ENCODE measurements around the gene PABPN1.

DNA sequence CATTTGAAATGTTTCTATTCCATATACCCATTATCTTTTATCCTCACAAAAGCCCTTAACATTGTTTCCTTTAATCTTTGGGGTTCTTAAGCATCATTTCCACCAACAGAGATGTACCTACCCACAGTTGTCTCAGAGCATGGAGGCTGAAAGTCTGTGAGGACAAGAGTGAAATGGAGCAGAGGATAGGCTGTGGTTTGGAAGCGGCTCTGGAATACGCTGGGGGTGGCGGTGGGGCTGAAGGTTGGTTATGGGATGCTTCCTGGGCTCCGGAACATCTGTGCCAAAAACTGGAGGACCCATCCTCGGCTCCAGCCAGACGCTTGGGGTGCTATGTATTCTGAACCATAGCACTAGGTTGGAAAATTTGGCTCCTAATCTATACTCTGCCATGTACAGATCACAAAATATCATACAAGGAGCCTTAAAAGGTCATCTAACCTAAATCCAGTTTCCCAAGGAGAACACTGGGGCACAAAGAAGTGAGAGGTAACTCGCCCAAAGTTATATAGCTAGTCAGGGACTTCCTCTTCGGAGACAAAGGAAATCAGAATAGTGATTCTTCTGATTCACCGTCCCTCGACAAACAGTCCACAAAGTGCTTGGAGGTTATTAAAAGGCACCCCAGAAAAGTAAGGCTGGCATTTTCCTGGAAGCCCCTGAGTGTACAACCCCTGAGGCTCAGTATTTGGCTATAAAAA is 21.1 kb upstream of the PABPN1 start:
- TF ChIP-seq TAF1 (IDR thresholded peaks at IDR 0.05; ENCODE audit: low read depth) (no peak), EZH2 (IDR thresholded peaks at IDR 0.05; ENCODE audit: borderline replicate concordance, insufficient read depth, low read length, poor library complexity, severe bottlenecking) (no peak), RAD21 (conservative IDR thresholded peaks at IDR 0.05) (no peak), EP300 (conservative IDR thresholded peaks at IDR 0.05; ENCODE audit: poor library complexity, severe bottlenecking) (no peak)
- TF ChIP-seq, protein P1, sequence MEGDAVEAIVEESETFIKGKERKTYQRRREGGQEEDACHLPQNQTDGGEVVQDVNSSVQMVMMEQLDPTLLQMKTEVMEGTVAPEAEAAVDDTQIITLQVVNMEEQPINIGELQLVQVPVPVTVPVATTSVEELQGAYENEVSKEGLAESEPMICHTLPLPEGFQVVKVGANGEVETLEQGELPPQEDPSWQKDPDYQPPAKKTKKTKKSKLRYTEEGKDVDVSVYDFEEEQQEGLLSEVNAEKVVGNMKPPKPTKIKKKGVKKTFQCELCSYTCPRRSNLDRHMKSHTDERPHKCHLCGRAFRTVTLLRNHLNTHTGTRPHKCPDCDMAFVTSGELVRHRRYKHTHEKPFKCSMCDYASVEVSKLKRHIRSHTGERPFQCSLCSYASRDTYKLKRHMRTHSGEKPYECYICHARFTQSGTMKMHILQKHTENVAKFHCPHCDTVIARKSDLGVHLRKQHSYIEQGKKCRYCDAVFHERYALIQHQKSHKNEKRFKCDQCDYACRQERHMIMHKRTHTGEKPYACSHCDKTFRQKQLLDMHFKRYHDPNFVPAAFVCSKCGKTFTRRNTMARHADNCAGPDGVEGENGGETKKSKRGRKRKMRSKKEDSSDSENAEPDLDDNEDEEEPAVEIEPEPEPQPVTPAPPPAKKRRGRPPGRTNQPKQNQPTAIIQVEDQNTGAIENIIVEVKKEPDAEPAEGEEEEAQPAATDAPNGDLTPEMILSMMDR (IDR thresholded peaks at IDR 0.05; ENCODE audit: poor library complexity, severe bottlenecking): peak; percentile 40

Data from neural cell (in vitro differentiated cells).